HG02938 (cell line): ENCODE data around the gene SLC4A4.

Experiments used
- ATAC-seq: cut with Tn5 transposase; IDR thresholded peaks from one replicate; pipeline ENCODE4 v1.9.1; 2021; ENCODE audit warnings: mild to moderate bottlenecking, moderate library complexity; ENCODE audit not compliant: unreplicated experiment

SLC4A4 gene

DNA sequence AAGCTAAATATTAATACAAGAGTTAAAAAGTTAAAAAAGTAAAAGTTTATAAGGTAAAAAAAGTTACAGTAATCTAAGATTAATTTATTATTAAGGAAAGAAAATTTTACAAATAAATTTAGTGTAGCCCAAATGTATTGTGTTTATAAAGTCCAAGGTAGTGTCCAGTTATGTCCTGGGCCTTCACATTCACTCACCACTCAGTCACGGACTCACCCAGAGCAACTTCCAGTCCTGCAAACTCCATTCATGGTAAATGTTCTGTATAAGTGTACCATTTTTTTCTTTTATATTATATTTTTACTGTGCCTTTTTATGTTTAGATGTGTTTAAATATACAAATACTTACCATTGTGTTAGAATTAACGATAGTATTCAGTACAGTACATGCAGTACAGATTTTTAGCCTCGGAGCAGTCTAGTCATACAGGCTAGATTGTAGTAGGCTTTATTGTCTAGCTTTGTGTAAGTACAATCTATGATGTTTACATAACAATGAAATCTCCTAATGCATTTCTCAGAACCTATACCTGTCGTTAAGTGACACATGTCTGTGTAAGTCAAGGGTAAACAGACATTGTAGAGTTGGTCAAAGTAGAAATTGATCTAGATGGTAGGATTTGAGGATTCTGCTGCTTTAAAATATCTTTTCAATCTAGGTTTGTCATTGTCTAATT lies 247.4 kb downstream of the SLC4A4 start:
- ATAC-seq = no peak

DNA sequence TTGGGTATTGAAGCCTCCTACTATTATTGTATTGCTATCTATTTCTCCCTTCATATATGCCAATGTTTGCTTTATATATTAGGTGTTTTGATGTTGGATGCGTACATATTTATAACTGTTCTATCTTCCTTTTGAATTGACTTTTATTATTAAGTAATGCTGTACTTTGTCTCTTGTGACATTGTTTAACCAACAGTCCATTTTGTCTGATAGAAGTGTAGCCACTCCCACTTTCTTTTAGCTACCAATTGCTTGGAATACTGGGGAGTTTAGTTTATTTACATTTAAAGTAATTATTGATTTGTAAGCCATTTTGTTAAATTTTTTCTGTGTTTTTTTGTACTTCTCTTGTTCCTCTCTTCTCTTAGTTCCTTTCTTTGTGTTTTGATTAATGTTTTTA lies 249.2 kb downstream of the SLC4A4 start:
- no peak for ATAC-seq

DNA sequence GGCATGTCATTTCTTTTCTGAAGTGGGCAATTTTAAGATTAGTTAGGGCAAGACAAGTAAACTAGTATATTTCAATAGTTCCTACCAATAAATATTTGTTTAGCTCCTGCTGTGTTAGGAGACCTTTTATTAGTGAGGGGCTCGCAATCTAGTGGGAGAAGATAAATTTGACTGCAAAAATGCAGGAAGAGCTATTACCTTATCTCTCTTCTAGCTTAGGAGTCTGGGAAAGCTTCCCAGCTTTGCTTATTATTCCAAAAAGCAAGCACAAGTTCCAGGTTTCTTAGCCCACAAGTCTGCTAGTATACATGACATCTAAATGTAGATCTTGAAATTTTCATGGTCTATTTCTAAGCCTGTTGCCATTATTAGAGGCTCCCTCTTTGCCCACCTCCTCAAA lies 254.0 kb downstream of the SLC4A4 start:
- no peak for ATAC-seq

DNA sequence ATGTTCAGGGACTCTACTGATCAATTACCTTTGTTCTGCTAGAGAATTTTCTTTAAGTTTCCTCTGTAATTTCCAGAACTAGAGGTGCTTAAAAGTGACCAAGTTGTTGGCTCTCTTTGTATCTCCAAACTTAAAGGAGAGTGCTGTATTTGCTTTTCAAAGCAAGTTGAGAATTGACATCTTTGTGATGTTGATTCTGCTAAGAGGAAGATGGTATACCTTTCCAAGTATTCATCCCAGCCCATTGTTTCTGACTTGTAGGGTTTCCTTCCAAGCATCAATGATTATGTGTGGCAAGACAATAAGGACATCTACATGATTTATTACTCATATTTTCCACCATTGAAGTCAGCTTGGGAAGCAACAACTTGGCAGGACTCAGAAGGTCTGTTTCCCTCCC lies 254.5 kb downstream of the SLC4A4 start:
- no peak for ATAC-seq

DNA sequence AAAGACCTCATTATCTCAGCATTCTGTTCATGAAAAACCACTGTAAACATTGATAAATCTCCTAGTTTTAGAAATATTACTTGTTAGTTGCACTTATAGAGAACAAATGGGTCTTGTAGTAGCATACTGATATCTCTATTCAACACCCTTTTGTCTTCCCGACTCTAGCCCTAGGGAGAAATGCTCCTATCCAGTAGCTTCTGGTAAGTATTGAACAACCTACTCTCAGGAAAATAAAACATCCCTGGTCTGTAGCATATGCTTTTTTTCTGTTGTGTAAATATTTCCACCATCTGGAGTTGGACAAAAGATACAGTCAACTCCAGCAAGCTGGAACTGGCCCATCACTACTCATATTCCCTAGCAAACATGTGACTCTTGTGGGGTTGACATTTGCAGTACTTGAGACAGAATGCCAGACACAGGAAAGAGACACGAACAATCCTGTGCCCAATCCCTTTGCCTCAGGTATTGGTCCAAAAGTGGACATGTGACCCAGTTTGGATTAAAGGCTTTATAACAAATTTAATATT lies 256.8 kb downstream of the SLC4A4 start:
- no peak for ATAC-seq

DNA sequence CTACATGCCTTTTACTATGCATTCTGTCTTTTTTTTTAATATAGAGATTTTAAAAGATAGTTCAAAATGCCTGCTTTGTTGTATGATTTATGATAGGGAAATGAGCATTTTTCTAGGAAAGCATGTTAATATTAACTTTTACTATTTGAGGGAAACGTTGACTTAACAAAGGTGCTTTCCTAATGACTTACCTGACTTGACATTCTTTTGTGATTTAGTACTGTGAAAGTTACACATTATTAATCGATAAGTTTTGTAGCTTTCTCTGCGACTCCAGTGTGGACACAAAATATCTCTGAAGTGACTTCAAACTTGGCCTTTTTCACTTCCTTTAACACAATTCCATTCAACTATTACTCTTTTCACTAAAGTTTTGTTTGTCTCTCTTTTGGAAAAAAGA lies 260.8 kb downstream of the SLC4A4 start:
- no peak for ATAC-seq

DNA sequence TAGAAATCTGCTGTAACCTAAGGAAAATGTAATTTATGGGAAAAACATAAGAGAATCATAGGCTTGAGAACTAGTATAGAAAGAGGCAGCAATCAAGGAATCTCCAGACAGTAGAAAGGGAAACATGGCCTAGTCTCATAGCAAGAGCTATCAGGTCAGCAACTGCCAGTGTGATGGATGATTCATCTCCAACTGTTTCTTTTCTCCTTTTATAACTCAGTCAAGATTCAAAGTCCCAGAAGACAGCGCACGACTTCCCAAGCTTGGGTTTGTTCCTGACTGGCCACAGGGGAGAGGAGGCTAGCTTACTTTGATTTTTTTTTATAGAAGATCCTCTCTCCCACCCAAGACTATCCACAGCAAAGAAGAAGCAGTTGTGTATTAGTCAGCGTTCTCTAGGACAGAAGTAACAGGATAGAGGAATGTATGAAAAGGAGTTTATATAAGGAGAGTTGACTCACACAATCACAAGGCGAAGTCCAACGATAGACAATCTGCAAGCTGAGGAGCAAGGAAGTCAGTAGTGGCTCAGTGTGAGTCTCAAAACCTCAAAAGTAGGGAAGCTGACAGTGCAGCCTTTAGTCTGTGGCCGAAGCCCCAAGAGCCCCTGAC lies 263.6 kb downstream of the SLC4A4 start:
- ATAC-seq = no peak

DNA sequence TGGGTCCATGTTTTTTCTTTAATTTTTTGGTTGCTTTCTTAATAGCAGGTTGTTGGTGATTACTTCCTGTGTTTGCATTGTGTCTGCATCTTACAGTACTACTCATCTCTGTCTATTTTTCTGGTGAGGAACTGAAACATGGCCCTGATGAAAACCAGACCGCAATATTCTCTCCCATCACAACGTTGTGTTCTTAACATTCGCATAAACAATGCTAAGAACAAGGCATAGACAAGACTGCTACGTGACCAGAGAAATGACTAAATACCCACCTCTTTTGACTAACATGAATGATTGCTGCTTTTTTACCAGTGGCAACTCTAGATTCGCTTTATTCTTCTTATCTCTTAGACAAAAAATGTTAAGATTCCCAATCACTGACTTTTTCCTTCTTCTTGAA lies 266.0 kb downstream of the SLC4A4 start:
- peak; percentile 96 for ATAC-seq

DNA sequence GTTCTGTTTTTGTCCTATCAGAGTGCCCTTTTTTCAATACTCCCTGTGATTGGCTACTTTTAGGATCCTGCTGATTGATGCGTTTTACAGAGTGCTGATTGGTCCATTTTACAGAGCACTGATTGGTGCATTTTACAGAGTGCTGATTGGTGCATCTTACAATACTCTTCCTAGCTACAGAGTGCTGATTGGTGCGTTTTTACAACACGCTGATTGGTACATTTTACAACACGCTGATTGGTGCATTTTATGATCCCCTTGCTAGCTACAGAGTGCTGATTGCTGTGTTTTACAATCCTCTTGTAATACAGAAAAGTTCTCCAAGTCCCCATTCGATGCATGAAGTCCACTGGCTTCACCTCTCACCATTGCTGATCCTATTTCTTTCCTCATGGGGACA lies 268.3 kb downstream of the SLC4A4 start:
- ATAC-seq = no peak

DNA sequence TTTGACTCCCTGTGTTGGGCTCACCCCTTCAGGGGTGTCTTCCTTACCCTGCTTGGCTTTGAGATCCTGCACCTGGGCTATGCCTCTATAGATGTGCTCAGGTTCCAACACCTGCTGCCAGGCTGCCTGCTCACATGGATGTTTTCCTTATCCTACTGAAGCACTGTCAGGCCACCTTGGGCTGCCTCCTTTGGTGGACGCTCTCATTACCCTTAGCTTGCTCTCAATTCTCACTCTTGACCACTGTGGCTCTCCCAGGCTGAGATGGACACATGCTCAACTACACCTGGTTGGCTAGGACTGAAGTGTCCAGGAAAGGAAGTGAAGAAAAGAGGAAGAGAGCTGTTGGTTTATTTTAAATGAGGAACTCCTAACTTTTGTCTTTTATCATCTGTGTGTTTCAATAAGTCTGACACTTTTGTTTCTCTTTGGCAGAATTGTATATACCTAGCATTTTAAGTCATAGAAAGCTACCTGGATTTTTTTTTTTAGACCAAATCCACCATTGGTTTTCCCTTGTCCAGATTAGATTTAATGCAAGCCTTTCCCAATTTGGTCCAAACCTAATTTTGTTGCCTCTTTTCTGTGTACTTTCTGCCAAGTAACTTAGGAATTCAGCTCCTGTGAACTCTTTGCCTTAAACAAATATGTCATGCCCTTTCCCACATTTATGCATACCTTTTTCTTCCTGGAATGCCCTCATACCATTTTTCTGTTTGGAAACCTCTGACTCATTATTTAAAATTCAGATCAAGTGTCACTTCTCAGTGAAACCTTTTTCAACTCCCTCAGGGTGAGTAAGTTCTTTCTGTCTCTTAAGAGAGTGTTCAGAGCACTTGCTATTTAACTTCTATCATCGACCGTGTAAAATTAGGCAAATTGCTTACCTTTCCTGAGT lies 269.2 kb downstream of the SLC4A4 start:
- no peak for ATAC-seq

DNA sequence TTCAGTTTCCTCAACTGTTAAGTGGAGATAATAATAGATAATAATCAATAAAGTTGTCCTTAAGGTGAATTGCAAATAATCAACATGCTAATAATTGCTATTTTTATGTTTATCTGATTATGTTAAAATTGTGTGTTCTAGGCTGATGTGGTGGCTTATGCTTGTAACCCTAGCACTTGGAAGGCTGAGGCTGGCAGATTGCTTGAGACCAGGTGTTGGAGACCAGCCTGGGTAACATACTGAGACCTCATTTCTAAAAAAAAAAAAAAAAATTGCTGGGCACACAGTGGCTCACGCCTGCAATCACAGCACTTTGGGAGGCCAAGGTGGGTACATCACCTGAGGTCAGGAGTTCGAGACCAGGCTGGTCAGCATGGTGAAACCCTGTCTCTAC lies 269.9 kb downstream of the SLC4A4 start:
- no peak for ATAC-seq

DNA sequence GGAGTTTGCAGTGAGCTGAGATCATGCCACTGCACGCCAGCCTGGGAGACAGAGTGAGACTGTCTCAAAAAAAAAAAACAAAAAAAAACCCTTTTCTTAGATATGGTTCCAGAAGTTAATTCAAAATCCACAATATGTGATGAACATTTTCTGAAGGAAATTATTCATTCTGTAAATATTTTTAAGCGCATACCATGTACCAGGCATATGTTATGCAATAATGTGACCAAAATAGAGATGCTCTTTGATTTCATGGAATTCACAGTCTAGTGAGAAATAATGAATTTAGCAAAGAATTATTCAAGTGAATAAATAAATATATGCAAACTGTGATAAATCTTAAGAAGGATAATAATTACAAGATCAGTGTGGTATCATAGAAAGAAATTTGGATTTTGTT lies 270.3 kb downstream of the SLC4A4 start:
- ATAC-seq = no peak

DNA sequence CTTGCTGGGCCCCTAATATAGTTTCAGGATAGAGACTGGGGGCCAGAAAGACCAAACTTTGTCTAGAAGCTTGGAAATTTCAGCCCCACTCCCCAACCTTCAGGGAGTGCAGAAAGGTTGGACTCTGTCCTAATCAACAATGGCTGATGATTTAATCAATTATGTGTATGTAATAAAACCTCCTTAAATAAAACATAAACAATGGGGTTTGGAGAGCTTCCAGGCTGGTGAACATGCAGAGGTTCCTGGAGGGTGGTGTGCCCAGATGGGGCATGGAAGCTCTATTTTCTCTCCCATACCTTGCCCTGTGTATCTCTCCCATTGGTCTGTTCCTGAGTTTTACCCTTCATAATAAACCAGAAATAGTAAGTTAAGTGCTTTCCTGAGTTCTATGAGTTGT lies 270.8 kb downstream of the SLC4A4 start:
- no peak for ATAC-seq

DNA sequence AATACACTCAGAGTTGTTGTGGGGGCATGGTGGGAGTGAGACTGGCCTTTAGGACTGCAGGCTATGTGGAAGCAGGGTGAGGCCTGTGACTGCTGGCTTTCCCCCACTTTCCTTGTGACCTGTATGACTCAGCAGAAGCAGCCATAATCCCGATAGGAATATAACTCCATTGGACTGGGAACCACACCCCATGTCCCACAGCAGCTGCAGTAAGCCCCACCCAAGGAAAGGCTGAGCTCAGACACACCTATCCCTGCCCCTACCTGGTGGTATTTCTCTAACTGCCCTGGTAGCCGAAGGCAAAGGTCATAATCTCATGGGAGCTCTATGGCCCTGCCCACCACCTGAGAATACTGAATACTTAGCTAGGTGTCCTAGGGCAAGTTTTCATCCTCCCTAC lies 275.8 kb downstream of the SLC4A4 start:
- ATAC-seq = no peak

DNA sequence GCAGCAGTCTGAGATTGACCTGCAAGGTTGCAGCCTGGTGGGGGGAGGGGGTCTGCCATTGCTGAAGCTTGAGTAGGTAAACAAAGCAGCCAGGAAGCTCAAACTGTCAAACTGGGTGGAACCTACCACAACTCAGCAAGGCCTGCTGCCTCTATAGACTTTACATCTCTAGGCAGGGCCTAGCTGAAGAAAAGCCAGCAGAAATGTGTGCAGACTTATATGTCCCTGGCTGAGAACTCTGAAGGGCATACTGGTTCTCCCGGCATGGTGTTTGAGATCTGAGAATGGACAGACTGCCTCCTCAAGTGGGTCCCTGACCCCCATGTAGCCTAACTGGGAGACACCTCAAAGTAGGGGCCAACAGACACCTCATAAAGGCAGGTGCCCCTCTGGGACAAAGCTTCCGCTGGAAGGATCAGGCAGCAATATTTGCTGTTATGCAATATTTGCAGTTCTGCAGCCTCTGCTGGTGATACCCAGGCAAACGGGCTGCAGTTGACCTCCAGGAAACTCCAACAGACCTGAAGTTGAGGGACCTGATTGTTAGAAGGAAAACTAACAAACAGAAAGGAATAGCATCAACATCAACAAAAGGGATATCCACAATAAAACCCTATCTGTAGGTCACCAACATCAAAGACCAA lies 277.5 kb downstream of the SLC4A4 start:
- ATAC-seq = no peak
